Glomerular endothelial cell (primary cell): Measurements from ENCODE around the gene COPRS. TPM values are rescaled to one million over a fixed set of nuclear protein-coding genes. Genes with fewer than 3 reads are reported as not detected.
"Not testable (repeated sequence)": the region's sequence is repeated elsewhere in the genome, so short reads cannot be mapped to it uniquely, and the experiment has no call there.

Source experiments
- DNase-seq: peaks from one replicate; pipeline ENCODE4 v3.0.0-alpha.2; 2011; ENCODE audit warnings: low read depth, low spot score; ENCODE audit errors: extremely low read depth
- total RNA-seq: library from RNA; depleted of rRNA; stranded (reverse); fragments of >200 nt; gene quantifications from 2 replicates; pipeline ENCODE4 v1.2.3, GENCODE V29; 2015

Gene COPRS
- total RNA-seq, 1 donor from 2014 or later: 62.2 TPM

DNA sequence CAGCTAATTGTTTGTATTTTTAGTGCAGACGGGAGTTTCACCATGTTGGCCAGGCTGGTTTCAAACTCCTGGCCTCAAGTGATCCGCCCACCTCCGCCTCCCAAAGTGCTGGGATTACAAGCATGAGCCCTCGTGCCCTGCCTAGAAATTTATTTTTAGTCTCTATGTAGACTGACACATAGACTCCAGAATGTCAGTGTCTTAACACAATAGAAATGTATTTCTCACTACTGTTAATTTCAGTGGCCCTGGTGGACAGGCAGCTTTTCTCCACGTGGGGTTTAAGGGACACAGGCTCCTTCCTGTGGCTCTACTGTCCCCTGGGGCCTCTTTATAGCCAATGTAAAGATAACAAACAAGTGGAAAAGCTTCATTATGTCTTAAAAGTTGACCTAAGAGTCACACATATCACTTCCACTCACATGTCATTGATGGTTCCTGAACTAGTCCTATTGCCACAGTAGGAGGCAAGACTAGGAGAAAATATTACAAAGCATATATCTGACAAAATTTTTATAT lies 43.8 kb downstream of the COPRS start:
- no peak for DNase-seq

DNA sequence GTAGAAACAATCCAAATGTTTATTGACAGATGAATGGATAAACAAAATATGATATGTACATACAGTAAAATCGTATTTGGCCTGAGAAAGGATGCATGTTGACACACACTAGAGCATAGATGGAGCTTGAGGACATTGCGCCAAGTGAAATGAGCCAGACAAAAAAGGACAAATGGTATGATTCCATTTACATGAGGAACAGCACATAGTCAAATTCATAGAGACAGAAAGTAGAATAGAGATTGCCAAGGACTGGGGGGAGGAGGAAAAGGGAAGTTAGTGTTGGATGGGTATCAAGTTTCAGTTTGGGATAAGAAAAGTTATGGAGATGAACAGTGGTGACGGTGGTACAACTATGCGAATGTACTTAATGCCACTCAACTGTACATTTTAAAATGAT lies 47.9 kb downstream of the COPRS start:
- DNase-seq: no peak

DNA sequence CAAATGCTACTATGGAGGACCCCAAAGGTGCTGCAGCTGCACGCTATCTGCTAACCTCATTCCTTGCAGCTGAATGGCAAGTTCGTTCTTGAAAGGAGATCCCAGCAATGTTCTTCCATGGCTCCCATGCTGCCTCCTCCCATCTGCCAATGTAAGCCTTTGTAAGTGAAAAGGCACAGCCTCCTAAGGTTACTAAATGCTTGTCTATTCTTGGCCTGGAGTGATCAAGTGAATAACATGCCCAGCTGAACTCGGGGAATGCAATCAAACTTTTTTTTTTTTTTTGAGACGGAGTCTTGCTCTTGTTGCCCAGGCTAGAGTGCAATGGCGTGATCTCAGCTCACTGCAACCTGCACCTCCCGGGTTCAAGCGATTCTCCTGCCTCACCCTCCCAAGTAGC lies 49.2 kb downstream of the COPRS start:
- DNase-seq: not testable (repeated sequence)

DNA sequence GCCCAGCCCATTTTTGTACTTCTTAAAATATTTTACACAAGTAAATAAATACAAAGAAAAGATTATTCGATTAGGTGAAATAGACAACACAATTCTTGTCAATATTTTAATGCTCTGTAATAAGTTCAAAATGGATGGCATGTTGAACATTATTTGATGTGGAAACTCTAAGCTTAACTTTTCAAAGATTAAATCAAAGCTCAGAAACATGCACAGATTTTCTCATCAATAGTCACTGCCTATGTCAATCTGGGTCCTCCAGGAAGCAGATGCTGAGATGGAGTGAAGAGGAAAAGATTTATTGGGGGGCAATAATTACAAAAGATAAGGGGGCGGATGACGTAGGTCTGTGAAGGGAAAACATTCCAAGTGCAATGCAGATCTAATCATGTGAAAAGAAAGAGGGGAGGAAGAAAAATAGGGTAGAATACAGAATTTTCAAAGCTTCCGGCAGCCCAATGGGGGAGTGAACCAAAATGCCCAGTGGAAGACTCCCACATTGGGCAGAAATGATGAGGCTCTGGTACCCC lies 50.5 kb downstream of the COPRS start:
- no peak for DNase-seq

DNA sequence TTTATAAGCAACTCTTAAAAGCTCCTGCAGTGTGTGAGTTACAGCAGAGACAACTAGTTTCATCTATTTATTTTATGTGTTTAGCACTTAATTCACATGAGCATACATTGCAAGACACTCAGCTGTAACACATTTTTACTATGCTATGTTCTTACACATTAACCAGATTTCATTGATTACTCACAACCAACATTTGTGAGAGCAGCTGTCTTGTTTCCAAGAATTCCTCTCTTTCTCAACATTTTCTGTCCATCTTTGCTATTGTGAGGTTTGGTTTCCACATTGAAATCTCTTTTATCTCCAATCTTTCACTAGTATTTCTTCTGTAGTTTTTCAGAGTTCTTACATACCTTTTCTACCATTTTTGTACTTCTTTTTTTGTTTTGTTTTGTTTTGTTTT lies 51.2 kb downstream of the COPRS start:
- DNase-seq: no peak

DNA sequence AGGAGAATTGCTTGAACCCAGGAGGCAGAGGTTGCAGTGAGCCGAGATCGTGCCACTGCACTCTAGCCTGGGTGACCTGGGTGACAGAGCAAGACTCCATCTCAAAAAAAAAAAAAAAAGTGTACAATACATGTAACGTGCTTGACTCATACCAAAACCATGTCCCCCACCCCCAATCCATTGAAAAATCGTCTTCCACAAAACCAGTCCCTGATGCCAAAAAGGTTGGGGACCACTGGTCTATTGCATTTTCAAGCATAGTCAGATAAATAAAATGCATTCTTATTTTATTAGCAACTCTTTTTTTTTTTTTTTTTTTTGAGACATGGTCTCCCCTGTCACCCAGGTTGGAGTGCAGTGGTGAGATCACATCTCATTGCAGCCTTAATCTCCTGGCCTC lies 52.1 kb downstream of the COPRS start:
- no peak for DNase-seq

DNA sequence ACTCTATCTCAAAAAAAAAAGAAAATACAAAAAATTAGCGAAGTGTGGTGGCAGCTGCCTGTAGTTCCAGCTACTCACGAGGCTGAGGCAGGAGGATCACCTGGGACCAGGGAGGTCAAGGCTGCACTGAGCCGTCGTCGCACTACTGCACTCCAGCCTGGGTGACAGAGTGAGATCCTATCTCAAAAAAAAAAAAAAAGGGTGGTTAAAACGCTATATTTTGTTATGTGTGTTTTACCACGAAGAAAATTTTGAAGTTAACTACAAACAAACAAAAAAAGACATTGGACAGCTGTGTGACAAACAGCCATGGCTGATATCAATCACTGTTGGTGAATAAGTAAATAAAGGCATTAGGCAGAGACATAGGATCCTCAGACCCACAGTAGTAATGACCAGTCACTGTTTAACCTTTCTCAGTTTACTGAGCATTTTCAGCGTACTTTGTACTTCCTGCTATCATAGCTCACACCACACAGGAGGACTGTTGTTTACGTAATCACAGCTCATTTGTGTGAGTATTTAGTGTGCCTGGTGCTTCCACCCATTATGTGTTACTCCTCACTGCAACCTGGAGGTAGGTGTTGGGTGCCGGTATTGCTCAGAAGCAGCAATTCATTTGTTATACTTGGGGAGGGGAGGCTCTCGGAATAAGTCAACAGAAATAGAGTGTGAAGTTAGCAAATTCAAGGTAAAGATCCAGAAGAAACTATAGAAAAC lies 55.4 kb downstream of the COPRS start:
- no peak for DNase-seq

DNA sequence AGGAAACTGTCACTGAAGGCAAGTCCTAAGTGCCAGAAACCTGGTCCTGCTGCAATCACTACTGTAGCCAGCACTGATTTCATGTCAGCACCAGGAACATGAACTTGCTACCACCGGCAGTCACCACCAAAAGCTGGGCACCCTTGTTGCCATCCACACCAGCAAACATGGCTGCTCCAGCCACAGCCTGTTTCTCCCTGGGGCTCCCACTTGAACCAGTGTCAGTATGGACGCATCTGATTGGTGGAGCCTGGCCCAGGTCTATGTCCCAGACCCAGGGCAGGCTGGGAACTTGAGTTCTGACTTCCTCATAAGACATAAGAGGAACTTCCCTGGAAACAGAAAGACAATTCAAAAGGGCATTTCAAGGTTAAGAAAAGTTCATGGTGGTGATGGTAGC lies 56.5 kb downstream of the COPRS start:
- DNase-seq: no peak

Other genes with a start within 250 kb of the COPRS start
- 32.3 and 34.4 TPM in 2 replicates for gene UTP6, start 42.5 kb upstream of the COPRS start, total RNA-seq
- 16.8 and 19.0 TPM in 2 replicates for gene SUZ12, start 77.8 kb upstream of the COPRS start, total RNA-seq
- 10.2 and 25.2 TPM in 2 replicates for gene LRRC37B, start 148.1 kb upstream of the COPRS start, total RNA-seq